VCaP (cell line): ENCODE results near the gene APOA1.

ENCODE experiments used
- H3K27ac ChIP-seq: fragments of 450-650 bp; 2 replicates; pipeline ENCODE4 v1.5.1; 2017
- TF ChIP-seq, protein P1 (sequence below): fragments of 450-650 bp; conservative IDR thresholded peaks from 2 replicates; pipeline ENCODE4 v1.5.1; 2017; ENCODE audit warnings: mild to moderate bottlenecking, moderate library complexity

The APOA1 gene

DNA sequence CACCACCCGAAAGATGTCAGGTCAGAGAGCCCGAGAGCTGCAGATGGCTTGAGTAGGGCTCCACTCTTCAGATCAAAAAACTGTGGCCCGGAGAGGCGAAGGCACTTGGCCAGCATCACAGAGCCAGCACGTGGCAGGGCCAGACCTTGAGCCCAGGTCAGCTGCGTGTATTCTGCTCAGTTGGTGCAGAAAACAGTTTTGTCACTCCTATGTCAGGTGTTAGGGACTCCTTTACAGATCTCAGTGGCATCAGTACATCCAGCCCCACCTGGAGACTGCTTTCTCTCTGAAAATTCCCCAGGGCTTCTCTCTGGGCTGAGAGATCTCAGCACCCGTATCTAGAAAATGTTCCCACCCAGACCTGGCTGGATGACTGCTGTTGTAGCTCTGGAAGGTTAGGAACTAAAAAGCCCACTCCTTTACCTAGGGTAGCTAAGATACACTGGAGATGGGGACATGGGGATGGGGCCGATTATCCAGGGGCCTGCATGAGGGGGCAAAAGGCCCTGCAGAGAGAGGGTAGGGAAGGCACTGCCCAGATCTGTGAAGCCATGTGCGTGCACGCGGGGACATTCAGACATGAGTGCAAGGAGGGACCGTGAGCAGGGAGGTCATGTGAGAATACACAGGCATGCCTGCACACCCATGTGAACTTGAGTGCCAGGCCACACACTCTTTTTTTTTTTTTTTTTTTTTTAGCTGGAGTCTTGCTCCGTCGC, 3.4 kb downstream of the APOA1 start:
- H3K27ac ChIP-seq = no peak overlapping the region
- TF ChIP-seq, protein P1, sequence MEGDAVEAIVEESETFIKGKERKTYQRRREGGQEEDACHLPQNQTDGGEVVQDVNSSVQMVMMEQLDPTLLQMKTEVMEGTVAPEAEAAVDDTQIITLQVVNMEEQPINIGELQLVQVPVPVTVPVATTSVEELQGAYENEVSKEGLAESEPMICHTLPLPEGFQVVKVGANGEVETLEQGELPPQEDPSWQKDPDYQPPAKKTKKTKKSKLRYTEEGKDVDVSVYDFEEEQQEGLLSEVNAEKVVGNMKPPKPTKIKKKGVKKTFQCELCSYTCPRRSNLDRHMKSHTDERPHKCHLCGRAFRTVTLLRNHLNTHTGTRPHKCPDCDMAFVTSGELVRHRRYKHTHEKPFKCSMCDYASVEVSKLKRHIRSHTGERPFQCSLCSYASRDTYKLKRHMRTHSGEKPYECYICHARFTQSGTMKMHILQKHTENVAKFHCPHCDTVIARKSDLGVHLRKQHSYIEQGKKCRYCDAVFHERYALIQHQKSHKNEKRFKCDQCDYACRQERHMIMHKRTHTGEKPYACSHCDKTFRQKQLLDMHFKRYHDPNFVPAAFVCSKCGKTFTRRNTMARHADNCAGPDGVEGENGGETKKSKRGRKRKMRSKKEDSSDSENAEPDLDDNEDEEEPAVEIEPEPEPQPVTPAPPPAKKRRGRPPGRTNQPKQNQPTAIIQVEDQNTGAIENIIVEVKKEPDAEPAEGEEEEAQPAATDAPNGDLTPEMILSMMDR = no peak

DNA sequence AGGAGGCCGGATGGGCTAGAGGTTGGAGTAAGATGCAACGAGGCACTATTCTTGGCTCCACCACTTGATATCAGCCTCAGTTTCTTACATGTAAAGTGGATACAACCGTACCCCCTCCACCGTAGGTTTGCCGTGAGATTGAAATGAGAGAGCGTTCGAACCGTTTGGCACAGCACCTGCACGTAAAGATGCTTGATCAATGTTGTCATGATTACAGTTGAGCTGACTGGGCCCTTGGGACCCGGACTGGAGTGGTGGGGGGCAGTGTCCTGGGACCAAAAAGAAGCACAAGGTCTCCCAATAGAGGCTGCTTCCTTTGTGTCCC, 4.0 kb downstream of the APOA1 start:
- H3K27ac ChIP-seq = no peak overlapping the region
- TF ChIP-seq, protein P1 = no peak

DNA sequence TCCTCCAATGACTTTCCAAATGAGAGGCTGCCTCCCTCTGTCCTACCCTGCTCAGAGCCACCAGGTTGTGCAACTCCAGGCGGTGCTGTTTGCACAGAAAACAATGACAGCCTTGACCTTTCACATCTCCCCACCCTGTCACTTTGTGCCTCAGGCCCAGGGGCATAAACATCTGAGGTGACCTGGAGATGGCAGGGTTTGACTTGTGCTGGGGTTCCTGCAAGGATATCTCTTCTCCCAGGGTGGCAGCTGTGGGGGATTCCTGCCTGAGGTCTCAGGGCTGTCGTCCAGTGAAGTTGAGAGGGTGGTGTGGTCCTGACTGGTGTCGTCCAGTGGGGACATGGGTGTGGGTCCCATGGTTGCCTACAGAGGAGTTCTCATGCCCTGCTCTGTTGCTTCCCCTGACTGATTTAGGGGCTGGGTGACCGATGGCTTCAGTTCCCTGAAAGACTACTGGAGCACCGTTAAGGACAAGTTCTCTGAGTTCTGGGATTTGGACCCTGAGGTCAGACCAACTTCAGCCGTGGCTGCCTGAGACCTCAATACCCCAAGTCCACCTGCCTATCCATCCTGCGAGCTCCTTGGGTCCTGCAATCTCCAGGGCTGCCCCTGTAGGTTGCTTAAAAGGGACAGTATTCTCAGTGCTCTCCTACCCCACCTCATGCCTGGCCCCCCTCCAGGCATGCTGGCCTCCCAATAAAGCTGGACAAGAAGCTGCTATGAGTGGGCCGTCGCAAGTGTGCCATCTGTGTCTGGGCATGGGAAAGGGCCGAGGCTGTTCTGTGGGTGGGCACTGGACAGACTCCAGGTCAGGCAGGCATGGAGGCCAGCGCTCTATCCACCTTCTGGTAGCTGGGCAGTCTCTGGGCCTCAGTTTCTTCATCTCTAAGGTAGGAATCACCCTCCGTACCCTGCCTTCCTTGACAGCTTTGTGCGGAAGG, 4.8 kb downstream of the APOA1 start:
- H3K27ac ChIP-seq = no peak overlapping the region
- TF ChIP-seq, protein P1 = no peak

DNA sequence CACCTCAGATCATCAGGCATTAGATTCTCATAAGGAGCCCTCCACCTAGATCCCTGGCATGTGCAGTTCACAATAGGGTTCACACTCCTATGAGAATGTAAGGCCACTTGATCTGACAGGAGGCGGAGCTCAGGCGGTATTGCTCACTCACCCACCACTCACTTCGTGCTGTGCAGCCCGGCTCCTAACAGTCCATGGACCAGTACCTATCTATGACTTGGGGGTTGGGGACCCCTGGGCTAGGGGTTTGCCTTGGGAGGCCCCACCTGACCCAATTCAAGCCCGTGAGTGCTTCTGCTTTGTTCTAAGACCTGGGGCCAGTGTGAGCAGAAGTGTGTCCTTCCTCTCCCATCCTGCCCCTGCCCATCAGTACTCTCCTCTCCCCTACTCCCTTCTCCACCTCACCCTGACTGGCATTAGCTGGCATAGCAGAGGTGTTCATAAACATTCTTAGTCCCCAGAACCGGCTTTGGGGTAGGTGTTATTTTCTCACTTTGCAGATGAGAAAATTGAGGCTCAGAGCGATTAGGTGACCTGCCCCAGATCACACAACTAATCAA, 5.6 kb downstream of the APOA1 start:
- H3K27ac ChIP-seq = no peak overlapping the region
- TF ChIP-seq, protein P1 = no peak

DNA sequence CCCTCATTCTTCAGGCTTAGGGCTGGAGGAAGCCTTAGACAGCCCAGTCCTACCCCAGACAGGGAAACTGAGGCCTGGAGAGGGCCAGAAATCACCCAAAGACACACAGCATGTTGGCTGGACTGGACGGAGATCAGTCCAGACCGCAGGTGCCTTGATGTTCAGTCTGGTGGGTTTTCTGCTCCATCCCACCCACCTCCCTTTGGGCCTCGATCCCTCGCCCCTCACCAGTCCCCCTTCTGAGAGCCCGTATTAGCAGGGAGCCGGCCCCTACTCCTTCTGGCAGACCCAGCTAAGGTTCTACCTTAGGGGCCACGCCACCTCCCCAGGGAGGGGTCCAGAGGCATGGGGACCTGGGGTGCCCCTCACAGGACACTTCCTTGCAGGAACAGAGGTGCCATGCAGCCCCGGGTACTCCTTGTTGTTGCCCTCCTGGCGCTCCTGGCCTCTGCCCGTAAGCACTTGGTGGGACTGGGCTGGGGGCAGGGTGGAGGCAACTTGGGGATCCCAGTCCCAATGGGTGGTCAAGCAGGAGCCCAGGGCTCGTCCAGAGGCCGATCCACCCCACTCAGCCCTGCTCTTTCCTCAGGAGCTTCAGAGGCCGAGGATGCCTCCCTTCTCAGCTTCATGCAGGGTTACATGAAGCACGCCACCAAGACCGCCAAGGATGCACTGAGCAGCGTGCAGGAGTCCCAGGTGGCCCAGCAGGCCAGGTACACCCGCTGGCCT, 7.1 kb downstream of the APOA1 start:
- TF ChIP-seq, protein P1 = no peak
- H3K27ac ChIP-seq = no peak overlapping the region

DNA sequence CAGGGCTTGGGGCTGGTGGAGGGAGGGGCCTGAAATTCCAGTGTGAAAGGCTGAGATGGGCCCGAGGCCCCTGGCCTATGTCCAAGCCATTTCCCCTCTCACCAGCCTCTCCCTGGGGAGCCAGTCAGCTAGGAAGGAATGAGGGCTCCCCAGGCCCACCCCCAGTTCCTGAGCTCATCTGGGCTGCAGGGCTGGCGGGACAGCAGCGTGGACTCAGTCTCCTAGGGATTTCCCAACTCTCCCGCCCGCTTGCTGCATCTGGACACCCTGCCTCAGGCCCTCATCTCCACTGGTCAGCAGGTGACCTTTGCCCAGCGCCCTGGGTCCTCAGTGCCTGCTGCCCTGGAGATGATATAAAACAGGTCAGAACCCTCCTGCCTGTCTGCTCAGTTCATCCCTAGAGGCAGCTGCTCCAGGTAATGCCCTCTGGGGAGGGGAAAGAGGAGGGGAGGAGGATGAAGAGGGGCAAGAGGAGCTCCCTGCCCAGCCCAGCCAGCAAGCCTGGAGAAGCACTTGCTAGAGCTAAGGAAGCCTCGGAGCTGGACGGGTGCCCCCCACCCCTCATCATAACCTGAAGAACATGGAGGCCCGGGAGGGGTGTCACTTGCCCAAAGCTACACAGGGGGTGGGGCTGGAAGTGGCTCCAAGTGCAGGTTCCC, 7.8 kb downstream of the APOA1 start, which contains the start of gene APOC3:
APOC3 (plus strand) TSS at position 383 of the 659 bp plus-strand sequence. CDS start 676 bp downstream, outside the sequence.
- no peak within 1 kb of the TSS for H3K27ac ChIP-seq
- TF ChIP-seq, protein P1 = no peak
